Retinal pigment epithelial cell (primary cell): Measurements from ENCODE around the gene DLG4.
A peak's percentile ranks its signal among the peaks of the same experiment; 100 is the strongest.

Experiments
- DNase-seq: peaks from one replicate; pipeline ENCODE4 v3.0.0-alpha.2; 2010; ENCODE audit warnings: low read depth
- H3K4me3 ChIP-seq: 2 replicates; pipeline ENCODE4 v1.5.1; 2011; ENCODE audit warnings: mild to moderate bottlenecking, low read length, control low read depth, moderate library complexity
- CTCF ChIP-seq: conservative IDR thresholded peaks from 2 replicates; pipeline ENCODE4 v1.5.1; 2011; ENCODE audit warnings: low read depth, low read length, control low read depth, inconsistent platforms

Gene DLG4

GRCh38 chr17:7156342-7156940 lies 63.2 kb downstream of the DLG4 start:
- H3K4me3 ChIP-seq: no peak overlapping the region
- no peak for DNase-seq
- TF ChIP-seq CTCF: no peak

- no peak for DNase-seq
- TF ChIP-seq CTCF: no peak
- no peak overlapping the region for H3K4me3 ChIP-seq
Measured at GRCh38 chr17:7147772-7148171, 71.9 kb downstream of the DLG4 start.

GRCh38 chr17:7146115-7146514 lies 73.5 kb downstream of the DLG4 start:
- TF ChIP-seq CTCF: no peak
- H3K4me3 ChIP-seq: no peak overlapping the region
- peak; percentile 26 for DNase-seq

- TF ChIP-seq CTCF: no peak
- DNase-seq: no peak
Measured at GRCh38 chr17:7144213-7144612, 75.4 kb downstream of the DLG4 start.

GRCh38 chr17:7141824-7142223 lies 77.8 kb downstream of the DLG4 start:
- DNase-seq: no peak
- TF ChIP-seq CTCF: no peak
- H3K4me3 ChIP-seq: no peak overlapping the region

More at GRCh38 chr17:7144213-7144612, 75.4 kb downstream of the DLG4 start:
- no peak overlapping the region for H3K4me3 ChIP-seq

GRCh38 chr17:7139400-7139799 lies 80.2 kb downstream of the DLG4 start:
- TF ChIP-seq CTCF: no peak
- no peak for DNase-seq
- H3K4me3 ChIP-seq: no peak overlapping the region

- no peak for TF ChIP-seq CTCF
- no peak overlapping the region for H3K4me3 ChIP-seq
- no peak for DNase-seq
Measured at GRCh38 chr17:7138800-7139381, 80.7 kb downstream of the DLG4 start.
